Measurements from ENCODE around the gene WDPCP. TPM values are rescaled to one million over a fixed set of nuclear protein-coding genes. Genes with fewer than 3 reads are reported as not detected.
"Not testable (repeated sequence)": the region's sequence is repeated elsewhere in the genome, so short reads cannot be mapped to it uniquely, and the experiment has no call there.

The WDPCP gene
- total and polyA plus RNA-seq, 9 donors: 5.5 to 11.7 (median 7.6) TPM

- Histone ChIP-seq H3K27me3 (ENCODE audit: control insufficient read depth, insufficient read depth, low read length) (no peaks in the 10 kb centered on the region), H3K9me3 (replicated peaks; ENCODE audit: control insufficient read depth, low read depth, low read length) (no peaks in the 10 kb centered on the region), H3K27ac (ENCODE audit: low read length) (no peak overlapping the region), H3K4me3 (ENCODE audit: low read length) (no peak overlapping the region), H3K36me3 (ENCODE audit: control insufficient read depth, insufficient read depth, low read length) (no peaks in the 10 kb centered on the region), H3K4me1 (ENCODE audit: control insufficient read depth, insufficient read depth, low read length) (no peaks in the 10 kb centered on the region)
- WGBS (ENCODE audit: insufficient coverage): no CpG with 5 or more reads among the region's 3 CpGs
- DNase-seq: no peak
These were observed 110.6 kb downstream of the WDPCP start for GRCh38 chr2:63477686-63478085.

- H3K9me3 ChIP-seq (replicated peaks; ENCODE audit: control insufficient read depth, low read depth, low read length); DNase-seq; H3K4me3 ChIP-seq (ENCODE audit: low read length); H3K4me1 ChIP-seq (ENCODE audit: control insufficient read depth, insufficient read depth, low read length); H3K27ac ChIP-seq (ENCODE audit: low read length); H3K36me3 ChIP-seq (ENCODE audit: control insufficient read depth, insufficient read depth, low read length); H3K27me3 ChIP-seq (ENCODE audit: control insufficient read depth, insufficient read depth, low read length): not testable (repeated sequence)
- WGBS (ENCODE audit: insufficient coverage): no CpG with 5 or more reads among the region's 1 CpG
These were observed 119.0 kb downstream of the WDPCP start for GRCh38 chr2:63469313-63469712.

GRCh38 chr2:63465633-63466032 lies 122.6 kb downstream of the WDPCP start:
- no CpG with 5 or more reads among the region's 1 CpG for WGBS (ENCODE audit: insufficient coverage)
- Histone ChIP-seq H3K27ac (ENCODE audit: low read length) (no peak overlapping the region), H3K36me3 (ENCODE audit: control insufficient read depth, insufficient read depth, low read length) (peaks cover 5% of the 10 kb centered on the region), H3K27me3 (ENCODE audit: control insufficient read depth, insufficient read depth, low read length) (no peaks in the 10 kb centered on the region), H3K9me3 (replicated peaks; ENCODE audit: control insufficient read depth, low read depth, low read length) (peaks cover 2% of the 10 kb centered on the region), H3K4me1 (ENCODE audit: control insufficient read depth, insufficient read depth, low read length) (no peaks in the 10 kb centered on the region), H3K4me3 (ENCODE audit: low read length) (no peak overlapping the region)
- DNase-seq: no peak

GRCh38 chr2:63463142-63463541 lies 125.1 kb downstream of the WDPCP start:
- Histone ChIP-seq H3K27me3 (ENCODE audit: control insufficient read depth, insufficient read depth, low read length) (no peaks in the 10 kb centered on the region), H3K36me3 (ENCODE audit: control insufficient read depth, insufficient read depth, low read length) (peaks cover 5% of the 10 kb centered on the region), H3K9me3 (replicated peaks; ENCODE audit: control insufficient read depth, low read depth, low read length) (peaks cover 2% of the 10 kb centered on the region), H3K4me1 (ENCODE audit: control insufficient read depth, insufficient read depth, low read length) (no peaks in the 10 kb centered on the region), H3K4me3 (ENCODE audit: low read length) (no peak overlapping the region), H3K27ac (ENCODE audit: low read length) (no peak overlapping the region)
- no peak for DNase-seq

GRCh38 chr2:63446658-63447057 lies 141.6 kb downstream of the WDPCP start:
- no peak overlapping the region for H3K4me3 ChIP-seq (ENCODE audit: low read length)
- no CpG with 5 or more reads among the region's 1 CpG for WGBS (ENCODE audit: insufficient coverage)

GRCh38 chr2:63444565-63445288 lies 143.6 kb downstream of the WDPCP start:
- Histone ChIP-seq H3K9me3 (replicated peaks; ENCODE audit: control insufficient read depth, low read depth, low read length) (peaks cover 2% of the 10 kb centered on the region), H3K27me3 (ENCODE audit: control insufficient read depth, insufficient read depth, low read length) (no peaks in the 10 kb centered on the region), H3K4me1 (ENCODE audit: control insufficient read depth, insufficient read depth, low read length) (no peaks in the 10 kb centered on the region), H3K36me3 (ENCODE audit: control insufficient read depth, insufficient read depth, low read length) (no peaks in the 10 kb centered on the region), H3K27ac (ENCODE audit: low read length) (no peak overlapping the region), H3K4me3 (ENCODE audit: low read length) (no peak overlapping the region)
- peak; percentile 2 for DNase-seq
- WGBS (ENCODE audit: insufficient coverage): 100% methylated on average over 1 of the region's 6 CpGs

More at GRCh38 chr2:63446658-63447057, 141.6 kb downstream of the WDPCP start:
- Histone ChIP-seq H3K27ac (ENCODE audit: low read length) (no peak overlapping the region), H3K36me3 (ENCODE audit: control insufficient read depth, insufficient read depth, low read length) (no peaks in the 10 kb centered on the region), H3K27me3 (ENCODE audit: control insufficient read depth, insufficient read depth, low read length) (no peaks in the 10 kb centered on the region), H3K9me3 (replicated peaks; ENCODE audit: control insufficient read depth, low read depth, low read length) (peaks cover 2% of the 10 kb centered on the region), H3K4me1 (ENCODE audit: control insufficient read depth, insufficient read depth, low read length) (no peaks in the 10 kb centered on the region)
- no peak for DNase-seq

- Histone ChIP-seq H3K4me3 (ENCODE audit: low read length) (no peak overlapping the region), H3K4me1 (ENCODE audit: control insufficient read depth, insufficient read depth, low read length) (no peaks in the 10 kb centered on the region), H3K9me3 (replicated peaks; ENCODE audit: control insufficient read depth, low read depth, low read length) (no peaks in the 10 kb centered on the region), H3K27me3 (ENCODE audit: control insufficient read depth, insufficient read depth, low read length) (no peaks in the 10 kb centered on the region), H3K36me3 (ENCODE audit: control insufficient read depth, insufficient read depth, low read length) (no peaks in the 10 kb centered on the region), H3K27ac (ENCODE audit: low read length) (no peak overlapping the region)
- whole genome bisulfite sequencing (ENCODE audit: insufficient coverage): no CpG with 5 or more reads among the region's 1 CpG
- no peak for DNase-seq
These were observed 147.7 kb downstream of the WDPCP start for GRCh38 chr2:63440612-63441011.

- no peak for DNase-seq
- WGBS (ENCODE audit: insufficient coverage): no CpG with 5 or more reads among the region's 1 CpG
These were observed 150.1 kb downstream of the WDPCP start for GRCh38 chr2:63438181-63438580.

GRCh38 chr2:63436488-63436887 lies 151.8 kb downstream of the WDPCP start:
- Histone ChIP-seq H3K9me3 (replicated peaks; ENCODE audit: control insufficient read depth, low read depth, low read length) (no peaks in the 10 kb centered on the region), H3K4me3 (ENCODE audit: low read length) (no peak overlapping the region), H3K4me1 (ENCODE audit: control insufficient read depth, insufficient read depth, low read length) (no peaks in the 10 kb centered on the region), H3K27ac (ENCODE audit: low read length) (no peak overlapping the region), H3K36me3 (ENCODE audit: control insufficient read depth, insufficient read depth, low read length) (no peaks in the 10 kb centered on the region), H3K27me3 (ENCODE audit: control insufficient read depth, insufficient read depth, low read length) (no peaks in the 10 kb centered on the region)
- no peak for DNase-seq

More at GRCh38 chr2:63438181-63438580, 150.1 kb downstream of the WDPCP start:
- H3K4me3 ChIP-seq (ENCODE audit: low read length): no peak overlapping the region
- H3K9me3 ChIP-seq (replicated peaks; ENCODE audit: control insufficient read depth, low read depth, low read length): no peaks in the 10 kb centered on the region
- no peaks in the 10 kb centered on the region for H3K4me1 ChIP-seq (ENCODE audit: control insufficient read depth, insufficient read depth, low read length)
- no peaks in the 10 kb centered on the region for H3K27me3 ChIP-seq (ENCODE audit: control insufficient read depth, insufficient read depth, low read length)
- no peaks in the 10 kb centered on the region for H3K36me3 ChIP-seq (ENCODE audit: control insufficient read depth, insufficient read depth, low read length)
- no peak overlapping the region for H3K27ac ChIP-seq (ENCODE audit: low read length)

- H3K36me3 ChIP-seq (ENCODE audit: control insufficient read depth, insufficient read depth, low read length): no peaks in the 10 kb centered on the region
- H3K27me3 ChIP-seq (ENCODE audit: control insufficient read depth, insufficient read depth, low read length): no peaks in the 10 kb centered on the region
- no CpG with 5 or more reads among the region's 1 CpG for WGBS (ENCODE audit: insufficient coverage)
- H3K9me3 ChIP-seq (replicated peaks; ENCODE audit: control insufficient read depth, low read depth, low read length): no peaks in the 10 kb centered on the region
- H3K27ac ChIP-seq (ENCODE audit: low read length): no peak overlapping the region
- DNase-seq: no peak
- H3K4me1 ChIP-seq (ENCODE audit: control insufficient read depth, insufficient read depth, low read length): no peaks in the 10 kb centered on the region
- no peak overlapping the region for H3K4me3 ChIP-seq (ENCODE audit: low read length)
These were observed 153.2 kb downstream of the WDPCP start for GRCh38 chr2:63435070-63435469.
